ENCODE results near the gene TNFRSF1A.
"Not testable (repeated sequence)": the region's sequence is repeated elsewhere in the genome, so short reads cannot be mapped to it uniquely, and the experiment has no call there.

Gene TNFRSF1A

GRCh38 chr12:6302621-6303020 is 39.3 kb downstream of the TNFRSF1A start:
- no peak for DNase-seq

- DNase-seq = no peak
Measured at GRCh38 chr12:6301721-6302120, 40.2 kb downstream of the TNFRSF1A start.

GRCh38 chr12:6297170-6297569 is 44.7 kb downstream of the TNFRSF1A start:
- no peak for DNase-seq

- no peak for DNase-seq
Measured at GRCh38 chr12:6295094-6295811, 46.6 kb downstream of the TNFRSF1A start.

- no peak for DNase-seq
Measured at GRCh38 chr12:6294156-6295093, 47.5 kb downstream of the TNFRSF1A start.

- DNase-seq = no peak
Measured at GRCh38 chr12:6292606-6293005, 49.3 kb downstream of the TNFRSF1A start.

GRCh38 chr12:6289906-6290305 is 52.0 kb downstream of the TNFRSF1A start:
- DNase-seq = not testable (repeated sequence)

GRCh38 chr12:6289081-6289480 is 52.8 kb downstream of the TNFRSF1A start:
- DNase-seq = not testable (repeated sequence)

GRCh38 chr12:6288235-6288634 is 53.6 kb downstream of the TNFRSF1A start:
- DNase-seq = no peak

- DNase-seq = no peak
Measured at GRCh38 chr12:6285532-6286306, 56.2 kb downstream of the TNFRSF1A start.

- DNase-seq = no peak
Measured at GRCh38 chr12:6285063-6285477, 56.8 kb downstream of the TNFRSF1A start.

GRCh38 chr12:6284273-6284672 is 57.6 kb downstream of the TNFRSF1A start:
- no peak for DNase-seq

GRCh38 chr12:6282453-6282840 is 59.4 kb downstream of the TNFRSF1A start:
- DNase-seq = no peak

GRCh38 chr12:6281081-6281809 is 60.6 kb downstream of the TNFRSF1A start:
- DNase-seq = no peak

- no peak for DNase-seq
Measured at GRCh38 chr12:6280672-6281071, 61.2 kb downstream of the TNFRSF1A start.

GRCh38 chr12:6280053-6280469 is 61.8 kb downstream of the TNFRSF1A start:
- no peak for DNase-seq

- no peak for DNase-seq
Measured at GRCh38 chr12:6279631-6280030, 62.2 kb downstream of the TNFRSF1A start.

- no peak for DNase-seq
Measured at GRCh38 chr12:6279256-6279628, 62.6 kb downstream of the TNFRSF1A start.
